ENCODE measurements around the gene RBM33. TPM values are rescaled to one million over a fixed set of nuclear protein-coding genes. Genes with fewer than 3 reads are reported as not detected.

The RBM33 gene
- total RNA-seq (2011; cell fraction: chromatin; rRNA removed; ENCODE audit: low replicate concordance) = 115 and 326 TPM in 2 replicates
- total RNA-seq (2011; cell fraction: nucleolus; rRNA removed) = 62.0 and 78.6 TPM in 2 replicates
- total RNA-seq (2011; cell fraction: nucleoplasm; rRNA removed) = 144 and 212 TPM in 2 replicates
- total RNA-seq (2014; rRNA removed) (29.9 and 41.8 TPM in 2 replicates), total RNA-seq (2014; rRNA removed; fragmentation: Illumina TruSeq; extraction: Trizol) (39.3 and 47.4 TPM in 2 replicates), total RNA-seq (2015; rRNA removed; fragmentation: Illumina TruSeq; extraction: Trizol) (32.8 and 33.9 TPM in 2 replicates), total RNA-seq (2021) (67.6 and 80.7 TPM in 2 replicates), polyA plus RNA-seq (2011; rRNA removed) (16.1 and 17.0 TPM in 2 replicates), polyA plus RNA-seq (2014; fragmentation: Illumina TruSeq; extraction: Trizol) (23.0 and 28.7 TPM in 2 replicates), polyA plus RNA-seq (2014; fragmentation: Nextera tagmentation; extraction: Ambion mirVana) (1 to 10 TPM; 4.4 to 4.7 TPM), polyA plus RNA-seq (2014; rRNA removed) (27.3 and 31.7 TPM in 2 replicates), polyA minus RNA-seq (2011; rRNA and poly(A)+ RNA removed) (84.2 and 91.2 TPM in 2 replicates), Bru-seq, nascent RNA (percentile 95 among the genes with signal in this experiment), BruChase-seq, experiment 1, labeled RNA remaining after a 2-hour chase (percentile 96 among the genes with signal in this experiment), BruChase-seq, experiment 2, labeled RNA remaining after a 6-hour chase (percentile 96 among the genes with signal in this experiment)
- polyA plus RNA-seq (2011; cell fraction: cytosol; rRNA removed) = 11.1 and 15.9 TPM in 2 replicates
- 97.0 and 123 TPM in 2 replicates for polyA plus RNA-seq (2011; cell fraction: nucleus; rRNA removed)
- polyA plus RNA-seq (2012) = 23.0 and 24.9 TPM in 2 replicates
- polyA minus RNA-seq (2011; cell fraction: cytosol; rRNA and poly(A)+ RNA removed) = 23.9 and 28.3 TPM in 2 replicates
- polyA minus RNA-seq (2011; cell fraction: nucleus; rRNA and poly(A)+ RNA removed) = 74.0 and 74.6 TPM in 2 replicates
- long read RNA-seq, experiment 1, transcript RBM33-201 (6 exons, 1,404 nt) = major isoform, 12 of 93 reads
- long read RNA-seq, experiment 1, partial matches to known transcripts = 31 of 93 reads
- long read RNA-seq, experiment 1, other reads (novel, unspliced or antisense) = 49 of 93 reads
- long read RNA-seq, experiment 2, partial matches to known transcripts = 7 of 23 reads
- long read RNA-seq, experiment 2, other reads (novel, unspliced or antisense) = 12 of 23 reads
- long read RNA-seq, experiment 3, partial matches to known transcripts = 0 of 8 reads
- long read RNA-seq, experiment 3, other reads (novel, unspliced or antisense) = 5 of 8 reads

GRCh38 chr7:155644178-155644970 lies at the start of gene RBM33:
RBM33 (plus strand) TSS chr7:155644661; CDS start chr7:155644877, 216 bp downstream.
- Histone ChIP-seq H3K36me3 (ENCODE audit: control insufficient read depth, insufficient read depth, low read length) (peaks cover 56% of the 10 kb centered on the region), H3K27ac (ENCODE audit: extremely low read depth, low read depth, low read length) (peak within 1 kb of the TSS; percentile 93), H3K4me2 (ENCODE audit: insufficient read depth, low read length) (peak within 1 kb of the TSS; percentile 97), H3K79me2 (ENCODE audit: control insufficient read depth, insufficient read depth, low read length) (peaks cover 67% of the 10 kb centered on the region), H3K9me1 (ENCODE audit: control insufficient read depth, insufficient read depth, low read length) (no peaks in the 10 kb centered on the region), H3K4me3 (peak within 1 kb of the TSS; percentile 80), H3K27me3 (ENCODE audit: control insufficient read depth in 2 of 2, insufficient read depth in 2 of 2, low read length in 2 of 2) (no peaks in the 10 kb centered on the region), H3K9me3 (replicated peaks; ENCODE audit: control insufficient read depth, insufficient read depth, low read depth, low read length) (peaks cover 29% of the 10 kb centered on the region), H3K9ac (ENCODE audit: insufficient read depth in 1 of 2, low read depth in 2 of 2, low read length in 2 of 2) (peak within 1 kb of the TSS; percentile 95 to 99), H4K20me1 (replicated peaks; ENCODE audit: control insufficient read depth, insufficient read depth, low read length) (0 out of 2 replicates have a peak, but pooled peaks cover 4% of the 10 kb centered on the region), H2AFZ (ENCODE audit: low read depth, low read length) (peak within 1 kb of the TSS; percentile 100), H3K4me1 (replicated peaks in 1 of 2; ENCODE audit: control insufficient read depth in 2 of 2, insufficient read depth in 2 of 2, low read length in 2 of 2) (peaks cover 6 to 15% of the 10 kb centered on the region in 2 experiments; a peak in 4 of 5 replicates)
- WGBS (ENCODE audit: insufficient coverage, low coverage, missing lambda C conversion rate) = under 1% methylated on average over 80 of the region's 85 CpGs
- peak; percentile 87 for ATAC-seq
- intact Hi-C loops (cut with micrococcal nuclease) = no loop called here
- in situ Hi-C loops (cut with MboI) = no loop called here
- BruUV-seq (replicated peaks) = no TSS peak
- peak; percentile 93 to 95 (median 94) for DNase-seq (ENCODE audit: extremely low read depth in 1 of 4, low spot score in 3 of 4)
- CTCF ChIA-PET (ENCODE audit: low intra/inter-chr PET ratio) = no interaction called here
- POLR2A ChIA-PET = interaction anchor here (0.6 to 1.5 kb wide), 12 partner anchors 12 to 1238 kb away, joined by 3 to 9 read pairs (median 4); no protein-coding TSS in a partner anchor
- FAIRE-seq = peak; percentile 74
- no peak for TF ChIP-seq BCLAF1 (IDR thresholded peaks at IDR 0.05; ENCODE audit: borderline replicate concordance in 1 of 2, control insufficient read depth in 1 of 2, low read depth in 2 of 2, low read length in 1 of 2)
- no peak for TF ChIP-seq EWSR1 (IDR thresholded peaks at IDR 0.05; ENCODE audit: borderline replicate concordance, low read depth, partially characterized antibody)
- TF ChIP-seq NCOA1 (IDR thresholded peaks at IDR 0.05; ENCODE audit: low read depth) = no peak
- TF ChIP-seq SP1 (CRISPR knock-in tag; IDR thresholded peaks at IDR 0.05) = peak; percentile 62
- TF ChIP-seq GABPB2 (CRISPR knock-in tag; conservative IDR thresholded peaks at IDR 0.05) = 0 out of 2 replicates have a peak, but pooled peaks have one; percentile 31
- peak; percentile 16; the same call in 1 of the 2 replicates for TF ChIP-seq MBD2 (IDR thresholded peaks at IDR 0.05; ENCODE audit: borderline replicate concordance, low read depth)
- TF ChIP-seq ZBTB26 (CRISPR knock-in tag; IDR thresholded peaks at IDR 0.05) = peak; percentile 77; the same call in 1 of the 2 replicates
- no peak for TF ChIP-seq ZNF217 (CRISPR knock-in tag; IDR thresholded peaks at IDR 0.05)
- no peak for TF ChIP-seq PURB (CRISPR knock-in tag; IDR thresholded peaks at IDR 0.05; ENCODE audit: low read depth)

Measured in K562 (cell line).